ENCODE measurements around the gene PTCD1.
"Not testable (repeated sequence)": the region's sequence is repeated elsewhere in the genome, so short reads cannot be mapped to it uniquely, and the experiment has no call there.

The PTCD1 gene

GRCh38 chr7:99387912-99388311, 50.7 kb downstream of the PTCD1 start:
- no peak for DNase-seq (ENCODE audit: low read depth in 2 of 2)

- DNase-seq (ENCODE audit: low read depth in 2 of 2), result not testable (repeated sequence)
Measured at GRCh38 chr7:99387239-99387635, 51.4 kb downstream of the PTCD1 start.

- no peak for DNase-seq (ENCODE audit: low read depth in 2 of 2)
Measured at GRCh38 chr7:99386584-99387238, 51.9 kb downstream of the PTCD1 start.

GRCh38 chr7:99385564-99385963, 53.0 kb downstream of the PTCD1 start:
- no peak for DNase-seq (ENCODE audit: low read depth in 2 of 2)

GRCh38 chr7:99384523-99384922, 54.1 kb downstream of the PTCD1 start:
- DNase-seq (ENCODE audit: low read depth in 2 of 2), result no peak

GRCh38 chr7:99383791-99384370, 54.7 kb downstream of the PTCD1 start:
- no peak for DNase-seq (ENCODE audit: low read depth in 2 of 2)

GRCh38 chr7:99383203-99383602, 55.4 kb downstream of the PTCD1 start:
- DNase-seq (ENCODE audit: low read depth in 2 of 2), result no peak

- DNase-seq (ENCODE audit: low read depth in 2 of 2), result no peak
Measured at GRCh38 chr7:99381664-99382075, 56.9 kb downstream of the PTCD1 start.

GRCh38 chr7:99380823-99381663, 57.6 kb downstream of the PTCD1 start:
- DNase-seq (ENCODE audit: low read depth in 2 of 2), result peak; percentile 80 to 83

GRCh38 chr7:99380032-99380822, 58.4 kb downstream of the PTCD1 start:
- peak; percentile 27 to 44 for DNase-seq (ENCODE audit: low read depth in 2 of 2)

GRCh38 chr7:99379693-99380031, 58.9 kb downstream of the PTCD1 start:
- DNase-seq (ENCODE audit: low read depth in 2 of 2), result not testable (repeated sequence)

GRCh38 chr7:99379043-99379577, 59.5 kb downstream of the PTCD1 start:
- DNase-seq (ENCODE audit: low read depth in 2 of 2), result no peak

- DNase-seq (ENCODE audit: low read depth in 2 of 2), result peak; percentile 40 to 52
Measured at GRCh38 chr7:99375070-99375807, 63.4 kb downstream of the PTCD1 start.

GRCh38 chr7:99374111-99375064, 64.2 kb downstream of the PTCD1 start, which contains the start of gene ARPC1B:
Gene ARPC1B (plus strand): TSS chr7:99374730. CDS start chr7:99385715, 10,985 bp downstream.
- peak; percentile 68 to 82 for DNase-seq (ENCODE audit: low read depth in 2 of 2)

- DNase-seq (ENCODE audit: low read depth in 2 of 2), result no peak
Measured at GRCh38 chr7:99373091-99374066, 65.2 kb downstream of the PTCD1 start.

GRCh38 chr7:99372275-99373090, 66.1 kb downstream of the PTCD1 start:
- no peak for DNase-seq (ENCODE audit: low read depth in 2 of 2)

- DNase-seq (ENCODE audit: low read depth in 2 of 2), result no peak
Measured at GRCh38 chr7:99371376-99371920, 67.2 kb downstream of the PTCD1 start.

Data from stimulated activated CD4-positive, alpha-beta T cell treated with anti-CD3 and anti-CD28 coated beads, Interleukin-12 subunit alpha, Interleukin-12 subunit beta, amount 100 ng/mL, for 24 hours (primary cell).